Activated CD4-positive, alpha-beta T cell treated with anti-CD3 and anti-CD28 coated beads, Interleukin-2, amount 50 U/mL, for 48 hours (primary cell): Measurements from ENCODE around the gene PAX5.

Experiments used
- DNase-seq, 2 experiments: peaks; one replicate each; pipeline ENCODE4 v3.0.0-alpha.2; 2020

PAX5 gene

DNA sequence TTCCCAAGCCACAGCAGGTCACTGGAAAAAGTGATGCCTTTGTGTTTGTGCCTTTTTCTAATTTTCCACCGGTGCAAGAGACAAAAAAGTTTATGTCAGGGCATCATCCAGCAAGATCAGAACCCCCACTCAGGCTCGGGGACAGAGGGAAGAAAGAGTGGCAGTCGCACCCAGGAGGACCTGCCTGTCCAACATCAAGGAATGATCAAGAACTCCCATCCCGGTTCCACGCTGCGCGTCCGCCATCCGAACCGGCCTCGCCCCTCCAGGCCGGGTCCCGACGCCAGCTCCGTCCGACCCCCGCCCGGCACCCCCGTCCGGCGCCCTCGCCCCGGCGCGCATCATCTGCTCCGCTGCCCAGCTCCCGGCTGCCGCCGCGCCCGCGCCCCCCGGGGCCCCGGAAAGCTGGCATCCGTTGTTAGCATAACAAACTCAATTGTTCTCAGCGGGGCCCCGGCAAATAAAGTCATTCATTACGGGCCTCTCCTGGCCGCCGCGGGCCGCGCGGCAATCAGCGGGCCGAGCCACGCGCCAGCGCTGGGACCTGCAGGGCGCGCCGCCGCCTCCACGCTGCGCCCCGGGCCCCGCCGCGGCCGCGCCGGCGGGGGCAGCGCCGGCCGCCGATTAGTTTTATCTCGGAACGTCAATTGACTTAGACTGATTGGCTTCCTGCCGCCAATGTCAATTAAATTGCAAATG, 48.1 kb downstream of the PAX5 start:
- no peak for DNase-seq

DNA sequence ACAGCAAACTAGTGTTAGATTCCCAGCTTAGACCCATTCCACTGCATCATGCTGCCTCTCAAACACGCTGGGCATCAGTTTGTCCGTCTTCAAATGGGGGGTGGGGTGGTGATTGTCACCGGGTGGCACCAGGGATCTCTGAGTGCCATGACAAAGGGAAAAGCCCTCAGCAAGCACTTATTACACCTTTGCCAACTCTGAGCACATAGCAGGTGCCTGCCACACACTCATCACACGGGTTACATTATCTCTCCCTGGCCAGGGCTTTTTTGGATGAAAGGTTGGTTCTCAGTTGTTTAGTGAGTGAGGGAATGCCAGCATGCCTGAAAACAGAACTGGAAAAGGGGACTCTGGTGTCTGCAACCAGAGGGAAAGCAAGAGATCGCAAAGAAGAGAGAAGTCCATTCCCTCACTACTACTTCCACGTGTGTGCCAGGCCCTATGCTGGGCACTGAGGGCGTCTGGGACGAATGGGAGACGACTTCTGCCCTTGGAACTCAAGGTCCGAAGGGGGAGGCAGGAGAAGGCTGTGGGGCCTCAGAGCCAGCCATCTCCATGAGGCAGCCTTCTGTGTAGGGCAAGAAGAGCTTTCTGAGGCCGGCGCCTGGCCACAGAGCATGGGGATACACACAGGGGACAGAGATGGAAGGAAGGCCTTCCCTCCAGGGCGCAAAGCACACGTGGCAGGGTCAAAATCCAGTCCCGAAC, 48.9 kb downstream of the PAX5 start:
- DNase-seq = no peak

DNA sequence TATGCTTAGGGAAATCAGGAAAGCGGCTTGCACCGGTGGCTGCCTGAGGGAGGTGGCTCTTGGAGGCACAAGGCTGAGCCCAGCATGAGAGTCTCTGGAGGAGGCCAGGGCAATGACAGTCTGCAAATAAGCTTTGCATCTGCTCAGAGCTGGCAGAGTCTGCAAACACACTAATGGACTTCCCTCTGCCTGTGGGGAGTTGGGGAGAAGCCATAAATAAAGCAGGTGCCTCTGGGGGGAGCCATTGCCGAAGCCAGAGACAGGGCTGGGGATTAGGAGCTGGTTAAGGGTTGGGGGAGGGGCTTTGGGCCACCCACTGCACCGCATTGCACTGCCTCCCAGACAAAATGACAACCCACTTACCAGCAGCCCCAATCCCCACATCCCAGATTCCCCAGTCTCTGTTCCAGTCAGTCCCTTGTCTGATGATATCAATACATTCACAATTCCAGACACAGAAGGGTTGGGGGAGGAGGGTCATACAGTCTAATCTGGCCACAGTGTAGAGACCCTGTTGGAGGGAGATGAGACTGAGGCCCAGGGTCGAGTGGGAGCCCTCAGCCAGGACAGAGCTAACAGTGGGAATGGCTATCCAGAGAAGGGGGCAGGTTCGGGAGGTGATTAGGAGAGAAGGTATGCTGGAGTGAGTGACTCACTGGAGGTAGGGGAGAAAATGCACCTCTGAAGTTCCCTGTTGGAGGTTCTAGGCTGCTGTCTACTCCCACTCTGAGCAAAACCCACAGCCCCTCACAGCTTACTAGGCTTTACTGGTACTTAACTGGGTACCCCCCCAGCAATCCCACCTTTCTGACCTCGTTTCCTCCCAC, 53.7 kb downstream of the PAX5 start:
- DNase-seq = no peak

GRCh38 chr9:36976371-36977030, 57.6 kb downstream of the PAX5 start:
- DNase-seq = no peak

DNA sequence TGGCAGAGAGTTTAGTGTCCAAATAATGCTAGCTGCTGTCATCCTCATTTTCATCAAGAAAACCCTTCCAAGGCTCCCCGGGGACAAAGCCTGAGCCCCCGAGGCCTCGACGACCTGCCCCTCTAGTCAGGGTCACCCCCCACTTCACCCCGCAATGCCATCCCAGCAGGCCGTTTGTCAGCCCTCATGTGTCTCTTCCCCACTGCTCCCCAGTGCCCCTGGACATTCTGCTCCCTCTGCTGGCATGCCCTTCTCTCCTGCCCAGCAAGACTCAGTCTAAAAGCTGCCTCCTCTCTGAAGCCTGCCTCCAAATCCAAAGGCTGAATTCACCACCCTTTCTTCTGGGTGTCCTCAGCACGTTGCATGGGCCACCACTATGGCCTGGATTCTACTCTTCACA, 59.3 kb downstream of the PAX5 start:
- DNase-seq = no peak

- no peak for DNase-seq
Measured at GRCh38 chr9:36971935-36972488, 62.1 kb downstream of the PAX5 start.

- no peak for DNase-seq
Measured at GRCh38 chr9:36970007-36970888, 63.8 kb downstream of the PAX5 start.

- no peak for DNase-seq
Measured at GRCh38 chr9:36969216-36969771, 64.8 kb downstream of the PAX5 start.

GRCh38 chr9:36968574-36969215, 65.4 kb downstream of the PAX5 start:
- no peak for DNase-seq

- DNase-seq = no peak
Measured at GRCh38 chr9:36967997-36968396, 66.1 kb downstream of the PAX5 start.

DNA sequence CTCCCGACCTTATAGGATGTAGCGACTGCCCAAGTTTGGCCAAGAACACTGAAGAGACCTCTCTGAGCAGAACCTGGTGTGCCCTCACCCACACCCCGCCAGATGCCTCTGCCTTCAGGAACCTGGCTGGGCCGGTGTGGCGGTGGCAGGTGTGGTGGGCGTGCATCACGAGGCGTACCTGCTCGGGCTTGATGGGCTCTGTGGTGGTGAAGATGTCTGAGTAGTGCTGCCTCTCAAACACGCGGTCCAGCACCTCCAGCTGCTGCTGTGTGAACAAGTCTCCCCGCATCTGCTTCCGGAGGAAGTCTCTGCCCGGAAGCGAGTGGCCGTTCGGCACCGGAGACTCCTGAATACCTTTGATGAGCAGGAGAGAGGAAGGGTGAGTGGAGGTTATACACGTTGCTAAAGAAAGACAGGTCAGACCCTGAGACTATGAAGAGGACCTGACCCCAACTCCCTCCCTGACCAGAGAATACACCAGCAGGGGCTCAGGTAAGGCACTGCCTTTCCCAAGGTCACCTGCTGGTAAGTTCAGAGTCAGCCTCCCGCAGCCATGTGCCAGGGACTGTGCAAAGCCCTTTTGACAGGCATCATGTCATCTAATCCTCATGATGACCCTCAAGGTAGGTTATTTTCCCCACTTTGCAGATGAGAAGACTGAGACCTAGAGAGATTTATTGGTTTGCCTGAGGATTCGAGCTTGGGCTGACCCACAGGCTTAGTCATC, 67.5 kb downstream of the PAX5 start:
- DNase-seq = no peak

- DNase-seq = no peak
Measured at GRCh38 chr9:36964791-36965190, 69.3 kb downstream of the PAX5 start.

DNA sequence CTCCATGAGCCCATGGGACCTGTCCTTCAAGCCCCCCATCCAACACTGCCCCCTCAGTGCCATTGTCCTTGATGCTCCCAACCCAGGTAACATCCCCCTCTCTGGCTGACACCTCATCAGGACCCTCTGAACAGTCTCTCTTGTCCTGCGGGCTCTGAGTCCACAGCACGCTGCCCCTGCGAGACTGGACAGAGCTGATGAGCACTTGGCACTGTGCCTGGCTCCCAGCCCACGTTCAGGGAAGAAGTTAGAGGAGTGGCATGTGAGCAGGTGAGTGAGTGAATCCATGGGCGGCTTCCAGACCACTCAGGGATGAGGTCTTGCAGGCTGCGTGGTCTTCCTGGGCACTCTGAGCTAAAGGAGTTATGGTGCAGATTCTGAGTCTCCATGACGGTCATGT, 70.7 kb downstream of the PAX5 start:
- DNase-seq = no peak

DNA sequence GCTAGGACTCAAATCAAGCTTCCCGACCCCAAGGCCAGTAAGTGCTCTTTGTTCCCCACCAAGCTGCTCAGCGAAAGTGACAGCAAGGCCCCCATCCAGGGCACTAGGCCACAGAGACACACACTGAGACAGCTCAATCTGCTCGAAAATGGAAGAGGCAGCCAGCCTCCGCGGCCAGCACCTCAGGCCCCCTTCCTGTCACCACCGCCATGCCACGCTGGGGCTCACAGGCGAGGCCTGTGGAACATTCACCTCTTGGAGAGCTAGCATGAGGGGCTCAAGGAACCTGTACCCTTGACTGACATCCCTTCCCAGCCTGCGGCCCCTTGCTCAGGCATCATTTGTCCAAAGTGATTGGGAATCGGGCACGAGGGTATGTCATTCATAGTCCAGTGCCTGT, 71.4 kb downstream of the PAX5 start:
- DNase-seq = no peak

GRCh38 chr9:36961561-36962325, 72.3 kb downstream of the PAX5 start:
- DNase-seq = no peak

GRCh38 chr9:36961051-36961450, 73.0 kb downstream of the PAX5 start:
- no peak for DNase-seq

GRCh38 chr9:36960575-36960955, 73.5 kb downstream of the PAX5 start:
- DNase-seq = no peak

DNA sequence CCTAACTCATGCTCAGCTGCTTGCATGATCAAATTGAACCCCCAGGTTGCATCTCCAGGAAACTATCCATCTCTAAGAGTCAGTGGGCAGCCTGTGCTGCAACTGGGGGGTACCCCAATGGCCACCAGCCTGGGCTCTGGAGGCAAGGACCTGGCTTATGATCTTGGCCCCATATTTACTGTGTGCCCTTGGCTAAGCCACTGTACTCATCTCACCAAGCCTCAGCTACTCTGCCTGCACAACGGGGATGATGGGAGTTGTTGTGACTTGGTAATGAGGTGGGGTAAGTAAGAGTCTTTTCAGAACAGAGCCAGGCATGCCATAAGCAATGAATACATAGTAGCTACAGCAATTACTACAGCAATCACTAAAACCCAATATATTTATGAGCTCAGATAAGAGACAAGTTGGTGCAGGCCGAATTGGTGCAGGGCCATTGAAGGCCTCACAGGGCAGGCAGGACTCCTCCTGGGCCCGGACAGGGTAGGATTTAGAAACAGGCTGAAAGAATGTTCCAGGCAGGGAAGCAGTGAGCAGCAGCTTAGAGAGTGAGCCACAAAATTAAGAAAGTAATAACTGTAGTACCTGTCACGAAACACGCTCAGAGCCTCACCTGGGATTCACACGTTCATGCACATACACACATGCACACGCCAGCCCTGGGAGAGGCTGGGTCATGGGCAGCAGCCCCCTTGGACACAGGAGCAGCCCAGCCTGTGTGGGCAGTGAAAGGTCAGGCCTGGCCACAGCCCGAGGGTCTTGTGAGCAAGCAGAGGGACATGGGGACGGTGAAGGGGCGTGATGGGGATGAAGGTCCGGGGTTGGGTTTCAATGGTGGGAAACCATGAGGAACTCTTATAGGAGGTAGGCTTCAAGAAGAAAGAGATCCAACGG, 74.1 kb downstream of the PAX5 start:
- DNase-seq = no peak

DNA sequence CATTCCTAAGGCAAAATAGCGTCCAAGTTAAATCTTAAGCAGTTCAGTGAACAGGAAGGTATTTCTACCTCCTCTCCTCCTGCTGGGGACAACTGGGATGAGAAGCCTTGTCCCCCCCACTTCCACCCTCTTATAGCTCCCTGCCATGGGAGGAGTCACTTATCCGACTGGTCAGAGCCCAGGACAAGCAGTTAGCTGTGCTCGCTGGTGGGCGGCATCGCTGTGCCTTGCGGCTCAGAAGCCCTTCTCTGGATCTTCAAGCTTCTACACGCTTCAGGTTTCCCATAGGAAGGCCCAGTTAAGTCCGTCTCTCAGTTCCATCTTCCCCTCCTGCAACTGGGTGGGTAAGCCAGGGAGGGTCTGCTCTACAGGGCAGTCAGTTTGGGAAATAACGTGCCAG, 77.2 kb downstream of the PAX5 start:
- DNase-seq = no peak
